NCI-H526 treated with DMSO at 0.1 percent for 48 hours (cell line): ENCODE measurements around the gene AICDA.

Experiments
- DNase-seq: peaks from one replicate; lab custom pipeline; 2025; lab: John Stamatoyannopoulos, UW

AICDA gene

GRCh38 chr12:8554451-8555195 is 58.0 kb downstream of the AICDA start:
- no peak for DNase-seq

GRCh38 chr12:8553088-8553627 is 59.5 kb downstream of the AICDA start:
- no peak for DNase-seq
